22Rv1 (cell line): ENCODE results near the gene ERRFI1.

Source experiments
- CTCF ChIP-seq: fragments of 450-650 bp; IDR thresholded peaks from 2 replicates; pipeline ENCODE4 v1.5.1; 2017; ENCODE audit warnings: mild to moderate bottlenecking
- ZFX ChIP-seq: fragments of 450-650 bp; IDR thresholded peaks from 2 replicates; pipeline ENCODE4 v1.6.1; 2017; ENCODE audit warnings: antibody characterized with exemption, borderline replicate concordance

- TF ChIP-seq CTCF (no peak), ZFX (no peak)
Measured at GRCh38 chr1:8022395-8023286, 3.5 kb downstream of the ERRFI1 start.
